ENCODE measurements around the gene TCP11L1. TPM values are rescaled to one million over a fixed set of nuclear protein-coding genes. Genes with fewer than 3 reads are reported as not detected.
"Not testable (repeated sequence)": the region's sequence is repeated elsewhere in the genome, so short reads cannot be mapped to it uniquely, and the experiment has no call there.

The TCP11L1 gene
- total RNA-seq, 1 donor from 2014 or later = 9.0 TPM

DNA sequence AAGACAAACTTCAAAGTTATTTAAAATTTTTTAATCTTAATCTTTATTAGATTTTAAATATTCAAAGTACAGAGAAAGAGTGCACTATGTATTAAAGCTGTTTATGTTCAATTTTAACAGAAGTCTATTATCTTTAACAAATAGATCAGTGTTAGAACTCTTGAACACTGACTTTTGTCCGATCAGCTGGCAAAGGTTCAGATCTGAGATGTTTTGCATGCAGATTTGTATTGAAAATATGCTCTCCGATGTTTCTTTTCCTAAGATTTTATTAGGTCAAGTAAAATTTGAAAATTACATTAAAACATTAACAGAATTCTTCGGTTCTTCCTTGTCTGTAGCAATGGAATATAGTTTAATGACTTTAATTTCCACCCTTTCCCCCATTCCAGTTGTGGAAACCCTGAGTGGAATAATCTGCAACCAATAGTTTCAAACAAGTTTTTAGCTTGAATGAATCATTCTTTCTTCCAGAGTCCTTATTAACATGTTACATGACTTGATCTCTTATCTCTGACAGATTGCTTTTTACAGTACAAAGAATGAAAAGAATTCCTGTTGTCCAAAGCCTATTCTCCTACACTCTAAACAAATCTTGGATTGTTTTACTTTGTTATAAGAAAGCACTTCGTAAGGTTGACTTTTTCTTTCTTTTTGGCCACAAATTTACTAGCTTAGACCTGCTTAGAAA, 11.4 kb upstream of the TCP11L1 start:
- intact Hi-C loops (cut with DNase I) = no loop called here

DNA sequence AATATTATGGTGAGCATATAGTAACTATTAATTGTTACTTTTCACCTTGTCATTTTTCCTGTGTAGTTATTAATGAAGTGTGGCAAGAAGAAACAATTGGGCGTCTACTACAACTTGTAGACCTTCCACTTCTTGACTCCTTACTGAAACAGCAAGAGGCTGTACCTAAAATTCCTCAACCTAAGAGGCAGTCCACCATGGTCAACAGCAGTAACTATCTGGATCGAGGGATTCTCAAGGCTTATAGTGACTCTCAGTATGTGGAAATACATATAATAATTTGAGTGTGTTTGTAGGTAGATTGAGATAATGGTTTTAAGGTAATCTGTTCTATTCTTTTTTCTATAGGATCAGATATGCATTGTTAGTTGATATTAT, 10.8 kb upstream of the TCP11L1 start:
- intact Hi-C loops (cut with DNase I) = no loop called here
- DNase-seq (ENCODE audit: low spot score) = no peak

More for the DNA sequence above, 11.4 kb upstream of the TCP11L1 start:
- DNase-seq (ENCODE audit: low spot score) = no peak

- intact Hi-C loops (cut with DNase I); DNase-seq (ENCODE audit: low spot score): not testable (repeated sequence)
Observed at GRCh38 chr11:33029218-33029617, 10.2 kb upstream of the TCP11L1 start.

DNA sequence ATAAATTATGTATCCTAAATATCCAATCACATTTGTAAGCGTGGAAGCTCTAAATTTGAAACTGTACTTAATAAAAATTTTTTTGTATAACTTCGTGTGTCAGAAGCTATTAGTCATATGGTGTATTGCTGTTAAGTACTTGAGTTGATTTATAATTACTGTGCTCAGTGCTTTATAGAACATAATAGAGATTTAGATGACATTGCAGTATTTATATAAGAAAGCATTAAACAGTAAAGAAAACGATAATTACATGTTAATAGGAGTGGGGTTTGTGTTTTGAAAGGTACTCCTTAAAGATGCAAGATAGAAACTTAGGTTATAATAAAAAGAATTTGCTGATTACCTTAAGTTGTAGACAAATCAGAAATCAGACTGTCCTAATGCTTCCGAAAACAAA, 5.9 kb upstream of the TCP11L1 start:
- intact Hi-C loops (cut with DNase I) = no loop called here
- DNase-seq (ENCODE audit: low spot score) = no peak

DNA sequence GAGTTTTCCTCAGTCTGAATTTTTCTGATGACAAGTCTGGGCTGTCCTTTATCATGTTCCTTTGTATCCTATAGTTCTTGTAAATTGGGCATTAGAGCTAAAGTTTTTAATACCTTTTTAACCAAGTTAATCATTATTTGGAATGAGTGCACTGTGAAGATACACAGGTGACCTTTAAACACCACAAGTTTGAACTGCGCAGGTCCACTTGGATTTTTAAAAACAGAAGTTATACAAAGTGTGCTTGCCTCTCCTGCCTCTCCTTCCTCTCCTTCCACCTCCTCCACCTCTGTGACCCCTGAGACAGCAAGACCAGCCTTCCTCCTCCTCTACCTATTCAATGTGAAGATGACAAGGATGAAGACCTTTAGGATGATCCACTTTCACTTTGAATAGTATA, 4.4 kb upstream of the TCP11L1 start:
- no peak for DNase-seq (ENCODE audit: low spot score)
- intact Hi-C loops (cut with DNase I) = loop anchor here (5.0 kb wide), 1 partner anchor 143 kb away; the partner anchor contains the start of gene QSER1

DNA sequence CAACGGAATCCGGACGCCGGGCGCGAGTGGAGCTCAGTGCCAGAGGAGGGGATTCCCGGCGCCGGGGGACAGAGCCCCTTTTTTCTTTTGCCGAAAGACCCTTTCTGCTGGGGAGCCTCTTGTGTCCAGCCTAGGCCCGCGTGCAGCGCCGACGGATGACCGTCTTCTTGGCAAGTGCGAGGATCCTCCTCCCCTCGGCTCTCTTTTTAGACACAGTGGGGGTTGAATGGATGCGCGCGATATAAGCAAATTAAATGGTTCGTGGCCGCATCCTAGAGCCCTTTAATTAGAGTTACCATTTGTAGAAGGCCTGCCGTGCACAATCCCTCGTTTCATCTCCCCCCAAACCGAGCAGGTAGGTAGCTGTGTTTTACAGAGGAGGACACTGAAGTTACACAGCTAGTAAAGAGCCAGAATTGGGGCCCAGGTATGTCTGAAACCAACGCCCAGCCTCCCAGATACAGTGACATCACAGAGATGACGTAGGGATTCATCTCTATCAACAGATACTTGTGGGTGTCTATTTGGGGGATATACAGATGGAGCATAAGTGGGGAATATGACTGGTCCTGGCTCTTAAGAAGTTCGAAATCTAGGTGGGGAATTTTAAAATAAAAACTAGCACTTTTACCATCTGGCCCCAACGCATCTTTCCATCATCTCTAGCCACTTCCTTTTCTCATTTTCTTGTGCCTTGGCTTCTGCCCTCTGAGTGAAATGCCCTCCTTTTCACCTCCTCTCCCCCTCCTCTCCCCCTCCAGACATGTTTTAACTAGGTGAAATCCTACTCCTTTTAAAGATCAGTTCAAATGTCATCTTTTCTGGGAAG, 875 bp downstream of the TCP11L1 start:
- DNase-seq (ENCODE audit: low spot score) = no peak
- intact Hi-C loops (cut with DNase I) = no loop called here

DNA sequence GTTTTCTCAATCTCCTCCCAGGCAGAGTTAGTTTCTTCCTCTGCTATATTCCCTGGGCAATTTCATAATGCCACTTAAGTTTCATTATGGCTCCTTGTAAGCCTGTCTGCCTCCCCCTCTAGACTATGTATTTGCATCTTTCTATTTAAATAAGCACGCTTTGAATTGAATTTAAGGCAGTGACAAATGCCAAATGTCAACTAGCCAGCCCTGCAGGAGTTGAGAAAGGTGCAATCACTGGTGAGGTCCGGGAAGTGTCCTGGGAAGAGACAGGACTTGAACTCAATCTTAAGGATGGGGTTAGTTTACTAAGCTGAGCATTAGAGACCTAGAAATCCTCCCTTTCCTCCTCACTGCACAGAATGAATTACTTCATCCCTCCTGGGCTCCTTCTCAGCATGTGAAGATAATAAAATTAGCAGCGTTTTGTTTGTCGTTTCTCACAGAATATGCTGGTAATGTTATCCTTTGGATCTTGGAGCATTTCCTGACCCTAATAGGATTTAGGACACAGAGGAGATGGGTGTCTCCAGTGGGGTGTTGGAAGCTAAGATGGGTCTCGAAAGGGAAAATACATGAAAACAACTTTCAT, 1.6 kb downstream of the TCP11L1 start:
- no peak for DNase-seq (ENCODE audit: low spot score)
- intact Hi-C loops (cut with DNase I) = no loop called here

DNA sequence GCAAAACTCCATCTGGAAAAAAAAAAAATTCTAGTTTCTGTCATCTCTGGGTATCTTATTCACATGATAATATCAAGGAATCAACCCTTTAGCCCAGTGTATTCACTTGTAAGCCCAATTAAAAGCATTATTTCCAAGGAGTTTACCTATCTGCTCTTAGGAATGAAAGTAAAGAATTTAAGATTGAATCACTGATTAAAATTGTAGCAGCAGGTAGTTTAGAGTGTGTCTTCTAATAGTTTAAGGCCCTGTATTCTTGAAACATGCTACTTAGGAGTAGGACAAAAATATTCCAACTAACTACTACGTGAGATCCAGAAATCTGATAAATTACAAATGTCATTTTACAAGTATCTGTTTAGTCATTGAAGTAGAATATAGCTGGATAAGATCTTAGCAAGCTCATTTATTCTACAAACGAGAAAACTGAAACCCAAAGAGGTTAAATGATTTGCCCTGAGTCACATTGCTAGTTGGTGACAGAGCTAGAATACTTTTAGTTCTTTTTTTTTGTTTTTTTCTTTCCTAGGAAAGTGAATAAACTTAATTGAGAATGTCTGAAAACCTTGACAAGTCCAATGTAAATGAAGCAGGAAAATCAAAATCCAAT, 4.0 kb downstream of the TCP11L1 start:
- no peak for DNase-seq (ENCODE audit: low spot score)
- intact Hi-C loops (cut with DNase I) = no loop called here

DNA sequence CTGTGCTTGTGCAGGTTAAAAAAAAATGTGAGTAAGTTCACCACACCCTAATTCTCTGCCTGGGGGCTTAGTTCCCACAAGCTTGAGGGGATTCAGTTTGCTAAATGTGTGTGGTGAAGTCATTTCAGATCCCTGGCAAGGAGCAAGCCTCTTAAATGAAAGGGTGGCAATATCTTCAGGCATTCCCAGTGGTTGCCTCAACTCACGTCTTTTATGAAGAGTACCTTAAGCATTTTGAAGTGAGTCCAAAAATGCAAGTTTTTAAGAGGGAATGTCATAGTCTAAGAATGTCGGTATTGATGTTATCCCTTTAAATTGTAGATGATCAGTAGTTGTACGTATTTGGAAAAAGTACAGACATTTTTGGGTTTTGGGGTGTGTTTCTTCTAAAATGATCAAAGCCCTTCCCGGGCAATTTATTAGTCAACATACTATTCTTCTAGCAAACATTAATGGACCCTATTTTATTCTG, 4.9 kb downstream of the TCP11L1 start:
- no peak for DNase-seq (ENCODE audit: low spot score)
- intact Hi-C loops (cut with DNase I) = no loop called here

DNA sequence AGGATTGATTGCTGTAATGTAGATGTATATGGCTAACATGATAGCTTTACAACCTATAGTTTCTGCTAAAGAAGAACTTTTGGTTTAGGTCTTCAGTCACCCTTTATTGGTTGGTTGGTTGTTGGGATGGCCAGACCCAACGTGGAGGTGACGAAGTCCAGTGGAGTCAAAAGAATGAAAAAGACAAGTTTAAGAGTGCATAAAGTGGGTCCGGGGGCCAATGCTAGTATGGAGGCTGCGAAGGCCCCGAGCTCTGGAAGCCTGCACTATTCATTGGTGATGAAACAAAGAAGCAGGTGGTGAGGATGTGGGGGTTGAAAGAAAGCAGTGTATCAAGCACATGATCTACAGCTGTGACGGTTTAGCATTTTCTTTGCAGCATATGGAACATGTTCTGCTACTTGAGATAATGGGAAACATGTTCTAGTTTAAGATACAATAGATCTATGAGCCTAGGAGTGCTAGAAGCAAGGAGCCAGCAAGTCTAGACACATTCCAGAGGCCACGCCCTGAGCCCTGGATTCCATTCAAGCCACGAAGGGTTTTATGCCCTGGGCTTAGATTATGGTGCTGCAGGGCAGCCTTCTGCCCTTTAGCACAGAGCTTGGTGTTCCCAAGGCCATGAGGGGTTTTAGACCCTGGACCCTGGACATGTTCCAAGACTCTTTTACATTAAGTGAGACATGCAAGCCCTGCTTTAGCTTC, 6.3 kb downstream of the TCP11L1 start:
- no peak for DNase-seq (ENCODE audit: low spot score)
- intact Hi-C loops (cut with DNase I) = no loop called here

- intact Hi-C loops (cut with DNase I); DNase-seq (ENCODE audit: low spot score): not testable (repeated sequence)
Observed at GRCh38 chr11:33048701-33049100, 9.3 kb downstream of the TCP11L1 start.

DNA sequence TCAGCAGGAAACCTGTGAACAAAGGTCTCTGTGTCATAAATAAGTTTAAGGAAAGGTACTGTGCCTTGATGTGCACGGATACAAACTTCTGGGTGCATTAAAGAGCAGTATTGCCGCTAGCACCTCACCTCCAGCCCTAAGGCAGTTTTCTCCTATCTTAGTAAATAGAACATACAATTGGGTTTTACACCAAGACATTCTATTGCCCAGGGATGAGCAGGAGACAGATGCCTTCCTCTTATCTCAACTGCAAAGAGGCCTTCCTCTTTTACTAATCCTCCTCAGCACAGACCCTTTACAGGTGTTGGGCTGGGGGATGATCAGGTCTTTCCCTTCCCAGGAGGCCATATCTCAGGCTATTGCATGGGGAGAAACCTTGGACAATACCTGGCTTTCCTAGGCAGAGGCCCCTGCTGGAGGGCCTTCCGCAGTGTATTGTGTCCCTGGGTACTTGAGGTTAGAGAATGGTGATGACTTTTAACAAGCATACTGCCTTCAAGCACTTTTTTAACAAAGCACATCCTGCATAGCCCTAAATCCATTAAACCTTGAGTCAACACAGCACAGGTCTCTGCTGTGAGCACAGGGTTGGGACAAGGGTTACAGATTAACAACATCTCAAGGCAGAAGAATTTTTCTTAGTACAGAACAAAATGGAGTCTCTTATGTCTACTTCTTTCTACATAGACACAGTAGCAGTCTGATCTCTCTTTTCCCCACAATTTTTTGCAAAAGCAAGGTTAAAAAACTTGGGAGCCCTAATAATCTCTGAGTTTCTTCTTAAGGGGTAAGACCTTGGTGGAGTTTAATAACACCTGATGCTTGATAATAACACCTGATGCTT, 10.4 kb downstream of the TCP11L1 start:
- DNase-seq (ENCODE audit: low spot score); intact Hi-C loops (cut with DNase I): not testable (repeated sequence)

- intact Hi-C loops (cut with DNase I) = no loop called here
- no peak for DNase-seq (ENCODE audit: low spot score)
Observed at GRCh38 chr11:33052231-33052630, 12.9 kb downstream of the TCP11L1 start.

GRCh38 chr11:33055375-33055774, 16.0 kb downstream of the TCP11L1 start:
- intact Hi-C loops (cut with DNase I) = no loop called here
- no peak for DNase-seq (ENCODE audit: low spot score)

GRCh38 chr11:33057284-33057683, 17.9 kb downstream of the TCP11L1 start:
- no peak for DNase-seq (ENCODE audit: low spot score)
- intact Hi-C loops (cut with DNase I) = no loop called here

DNA sequence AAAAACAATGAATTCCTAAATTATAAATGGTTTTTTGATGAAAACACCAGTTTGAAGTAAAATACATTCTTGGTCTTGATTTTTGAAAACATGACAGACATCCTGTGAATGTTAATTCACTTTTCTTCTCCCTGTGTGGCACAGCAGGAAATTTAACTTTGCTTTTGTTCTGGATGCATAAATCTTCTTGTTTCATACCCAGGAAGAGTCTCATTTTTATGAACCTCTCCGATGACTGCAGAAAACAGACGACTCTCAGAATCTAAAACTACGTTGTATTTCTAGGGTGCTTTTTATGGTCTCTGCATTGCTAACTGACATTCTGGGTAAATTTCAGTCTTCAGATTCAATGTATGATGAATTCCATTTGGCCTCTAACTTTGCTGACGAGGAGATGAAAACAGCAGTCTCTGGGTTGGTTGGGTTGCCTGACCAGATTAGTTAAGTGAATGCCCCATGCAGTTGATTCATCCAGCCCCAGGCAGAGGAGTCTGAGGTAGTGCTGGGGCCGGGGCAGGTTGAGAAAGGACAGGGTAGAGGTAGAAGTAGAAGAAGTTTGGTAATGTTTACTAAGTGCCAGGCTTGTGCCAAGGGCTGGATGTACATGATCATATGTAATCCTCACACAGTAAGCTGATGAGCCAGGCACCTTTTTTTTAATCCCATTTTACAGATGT, 20.1 kb downstream of the TCP11L1 start:
- intact Hi-C loops (cut with DNase I) = no loop called here

GRCh38 chr11:33060271-33060670, 20.9 kb downstream of the TCP11L1 start:
- intact Hi-C loops (cut with DNase I) = no loop called here
- DNase-seq (ENCODE audit: low spot score) = no peak

More for the DNA sequence above, 20.1 kb downstream of the TCP11L1 start:
- DNase-seq (ENCODE audit: low spot score) = no peak

GRCh38 chr11:33062137-33062536, 22.8 kb downstream of the TCP11L1 start:
- intact Hi-C loops (cut with DNase I) = no loop called here
- no peak for DNase-seq (ENCODE audit: low spot score)
